Measurements from ENCODE around the gene VCY.
"Not testable (repeated sequence)": the region's sequence is repeated elsewhere in the genome, so short reads cannot be mapped to it uniquely, and the experiment has no call there.

Gene VCY

GRCh38 chrY:13986373-13986772, at the start of gene VCY:
TSS of gene VCY (minus strand) at chrY:13986473. CDS start at chrY:13986440, 33 bp downstream.
- DNase-seq: not testable (repeated sequence)

GRCh38 chrY:14030395-14030794, 44.1 kb upstream of the VCY start:
- DNase-seq: not testable (repeated sequence)

GRCh38 chrY:14011916-14012315, 25.6 kb upstream of the VCY start:
- DNase-seq: not testable (repeated sequence)

- not testable (repeated sequence) for DNase-seq
These were observed 43.9 kb downstream of the VCY start for GRCh38 chrY:13942406-13942805.
